B cell (primary cell): Measurements from ENCODE around the gene ARAP2. TPM values are rescaled to one million over a fixed set of nuclear protein-coding genes. Genes with fewer than 3 reads are reported as not detected.

ENCODE experiments used
- ATAC-seq: fragments of 200-7000 bp; cut with Tn5 transposase; one replicate; pipeline ENCODE4 v1.10.0; 2021; ENCODE audit warnings: low read depth, mild to moderate bottlenecking, moderate number of reproducible peaks, moderate library complexity
- CTCF ChIA-PET: fragments of 350-600 bp; sonication (Branson Sonifier 250); formaldehyde crosslinking; loops from one replicate; lab custom pipeline; 2021; ENCODE audit warnings: antibody characterized with exemption, inconsistent platforms; lab: Charles Lee
- POLR2A ChIA-PET: fragments of 350-600 bp; sonication (Branson Sonifier 250); formaldehyde crosslinking; loops from one replicate; lab custom pipeline; 2021; ENCODE audit warnings: antibody characterized with exemption; lab: Charles Lee
- DNase-seq: peaks from one replicate; pipeline ENCODE4 v3.0.0; 2013
- H2AFZ ChIP-seq: 2 replicates; pipeline ENCODE4 v1.6.1; 2012; ENCODE audit warnings: mild to moderate bottlenecking, low read depth, low read length; ENCODE audit not compliant: insufficient read depth, poor library complexity, severe bottlenecking
- H3K27ac ChIP-seq, 2 donors: 1 replicate in 1 of 2; 2 replicates in 1 of 2; pipeline ENCODE4 v1.5.1; 2012 to 2013; ENCODE audit warnings: low read length in 2 of 2, mild to moderate bottlenecking in 2 of 2, moderate library complexity in 1 of 2
- H3K27me3 ChIP-seq, 4 experiments: fragments of 200-600 bp in 1 of 4; sonication (generic) in 1 of 4; replicated peaks in 1 of 4; 1 replicate in 2 of 4; 2 replicates in 2 of 4; pipeline versions ENCODE4 v1.6.1 to v1.7.0; 2013 to 2016; ENCODE audit warnings: low read length in 3 of 4, mild to moderate bottlenecking in 2 of 4, mixed read lengths in 1 of 4, moderate library complexity in 1 of 4; ENCODE audit not compliant: insufficient read depth in 4 of 4, control insufficient read depth in 3 of 4; ENCODE audit errors: control extremely low read depth in 1 of 4
- H3K36me3 ChIP-seq, 2 experiments: replicated peaks in 1 of 2; 1 replicate in 1 of 2; 2 replicates in 1 of 2; pipeline versions ENCODE4 v1.6.1 to v1.7.1; 2013; ENCODE audit warnings: low read length in 1 of 2; ENCODE audit not compliant: insufficient read depth in 2 of 2, control insufficient read depth in 1 of 2; ENCODE audit errors: control extremely low read depth in 1 of 2, extremely low read depth in 1 of 2
- H3K4me1 ChIP-seq, 2 donors: fragments of 200-600 bp in 1 of 2; sonication (generic) in 1 of 2; 1 replicate in 1 of 2; 2 replicates in 1 of 2; pipeline versions ENCODE4 v1.5.1 to v1.6.1; 2013 to 2017; ENCODE audit warnings: low read length in 2 of 2; ENCODE audit not compliant: control insufficient read depth in 2 of 2, insufficient read depth in 2 of 2
- H3K4me2 ChIP-seq: replicated peaks from 2 replicates; pipeline ENCODE3; 2012; ENCODE audit warnings: mild to moderate bottlenecking, low read depth, low read length; ENCODE audit not compliant: poor library complexity, severe bottlenecking
- H3K4me3 ChIP-seq, 5 experiments: fragments of 200-600 bp in 1 of 5; sonication (generic) in 1 of 5; 1 replicate in 3 of 5; 2 replicates in 2 of 5; pipeline versions ENCODE4 v1.5.1 to v1.7.0; 2011 to 2016; ENCODE audit warnings: low read length in 4 of 5, mild to moderate bottlenecking in 4 of 5, low read depth in 2 of 5, control low read depth in 1 of 5, moderate library complexity in 1 of 5; ENCODE audit not compliant: insufficient read depth in 1 of 5; ENCODE audit errors: control extremely low read depth in 1 of 5, extremely low read depth in 1 of 5
- H3K79me2 ChIP-seq: fragments of 200-600 bp; sonication (generic); one replicate; pipeline ENCODE4 v1.6.0; 2016; ENCODE audit warnings: low read length; ENCODE audit not compliant: control insufficient read depth, insufficient read depth
- H3K9ac ChIP-seq: fragments of 200-600 bp; sonication (generic); 2 replicates; pipeline ENCODE4 v1.6.1; 2017; ENCODE audit warnings: mild to moderate bottlenecking, low read length, moderate library complexity
- H3K9me3 ChIP-seq, 3 donors: one replicate each; pipeline versions ENCODE4 v1.6.1 to v1.7.1; 2013; ENCODE audit warnings: low read length in 2 of 3; ENCODE audit not compliant: control insufficient read depth in 2 of 3, insufficient read depth in 1 of 3; ENCODE audit errors: control extremely low read depth in 1 of 3
- H4K20me1 ChIP-seq: 2 replicates; pipeline ENCODE4 v1.6.0; 2012; ENCODE audit warnings: mild to moderate bottlenecking, low read length; ENCODE audit not compliant: insufficient read depth, control insufficient read depth, poor library complexity, severe bottlenecking
- H3K27ac Mint-ChIP-seq: one replicate; pipeline ENCODE4 v1.8.0; 2021; ENCODE audit warnings: mixed read lengths
- H3K27me3 Mint-ChIP-seq: one replicate; pipeline ENCODE4 v1.8.0; 2021; ENCODE audit warnings: mixed read lengths
- H3K4me1 Mint-ChIP-seq: one replicate; pipeline ENCODE4 v1.8.0; 2021; ENCODE audit warnings: mixed read lengths
- H3K4me3 Mint-ChIP-seq: one replicate; pipeline ENCODE4 v1.8.0; 2021; ENCODE audit warnings: mixed read lengths
- H3K9me3 Mint-ChIP-seq: one replicate; pipeline ENCODE4 v1.8.0; 2022; ENCODE audit warnings: mixed read lengths; ENCODE audit not compliant: insufficient read depth
- CTCF ChIP-seq: fragments of 200-600 bp; IDR thresholded peaks from one replicate; pipeline ENCODE4 v1.8.0; 2022; ENCODE audit warnings: antibody characterized with exemption, mild to moderate bottlenecking
- EZH2 ChIP-seq: IDR thresholded peaks from 2 replicates; pipeline ENCODE4 v1.6.1; 2012; ENCODE audit warnings: borderline replicate concordance, low read depth, mild to moderate bottlenecking, moderate library complexity, low read length; ENCODE audit not compliant: insufficient read depth, poor library complexity, severe bottlenecking
- WGBS: methylation state at CpG from one replicate; pipeline ENCODE4 v1.1.5; 2013; ENCODE audit warnings: missing lambda C conversion rate; ENCODE audit not compliant: insufficient coverage; 5-methylcytosine and 5-hydroxymethylcytosine counted together
- intact Hi-C: fragments of 100-400 bp; cut with micrococcal nuclease; formaldehyde crosslinking; loops from one replicate; pipeline ENCODE4 v1.10.0; 2022
- polyA plus RNA-seq: library from polyadenylated mRNA; depleted of rRNA; stranded (reverse); fragments of >200 nt; gene quantifications from 2 replicates; pipeline ENCODE4 v1.2.3, GENCODE V29; 2012
- total RNA-seq, 2 donors: library from RNA; stranded (reverse); fragments of 120-200 nt in 1 of 2; gene quantifications; 1 replicate in 1 of 2; 2 replicates in 1 of 2; pipeline versions ENCODE4 v1.2.3 to v1.2.4, GENCODE V29; 2013 to 2022

The ARAP2 gene
- total and polyA plus RNA-seq, 2 donors (not counting 1 experiment from before 2014, with no cell fraction given): 13.2 to 88.0 TPM

GRCh38 chr4:36051634-36052033 is 192.7 kb downstream of the ARAP2 start:
- CTCF ChIA-PET: no interaction called here
- Mint-ChIP-seq H3K9me3 (no peaks in the 10 kb centered on the region), H3K4me3 (no peak overlapping the region), H3K4me1 (no peaks in the 10 kb centered on the region), H3K27ac (no peak overlapping the region), H3K27me3 (no peaks in the 10 kb centered on the region)
- Histone ChIP-seq H3K9me3 (no peaks in the 10 kb centered on the region), H3K27me3 (no peaks in the 10 kb centered on the region), H2AFZ (no peak overlapping the region), H3K27ac (no peak overlapping the region), H3K4me3 (no peak overlapping the region), H3K79me2 (no peaks in the 10 kb centered on the region), H3K4me1 (no peaks in the 10 kb centered on the region), H4K20me1 (no peaks in the 10 kb centered on the region), H3K36me3 (no peaks in the 10 kb centered on the region), H3K4me2 (no peak overlapping the region), H3K9ac (no peak overlapping the region)
- DNase-seq: no peak
- TF ChIP-seq EZH2 (no peak), CTCF (no peak)
- WGBS: no CpG with 5 or more reads among the region's 4 CpGs
- ATAC-seq: no peak
- intact Hi-C loops: no loop called here
- POLR2A ChIA-PET: no interaction called here

DNA sequence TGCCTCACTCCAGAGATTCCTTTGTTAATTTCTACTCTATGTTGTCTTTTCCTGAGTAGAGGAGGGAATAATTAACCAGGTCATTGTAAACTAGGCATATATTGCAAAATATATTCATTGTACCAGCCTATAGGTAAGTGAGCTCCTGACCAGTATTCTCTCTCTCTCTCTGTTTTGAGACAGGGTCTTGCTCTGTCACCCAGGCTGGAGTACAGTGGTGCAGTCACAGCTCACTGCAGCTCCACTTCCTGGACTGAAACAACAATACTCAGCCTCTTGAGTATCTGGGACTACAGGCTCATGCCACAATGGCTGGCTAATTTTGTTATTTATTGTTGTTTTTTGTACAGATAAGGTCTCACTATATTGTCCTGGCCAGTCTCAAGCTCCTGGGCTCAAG is 198.3 kb downstream of the ARAP2 start:
- Histone ChIP-seq H3K36me3 (no peaks in the 10 kb centered on the region), H3K4me2 (no peak overlapping the region), H3K27me3 (no peaks in the 10 kb centered on the region), H4K20me1 (no peaks in the 10 kb centered on the region), H3K4me1 (no peaks in the 10 kb centered on the region), H3K4me3 (no peak overlapping the region), H3K27ac (no peak overlapping the region), H3K79me2 (no peaks in the 10 kb centered on the region), H3K9me3 (no peaks in the 10 kb centered on the region), H3K9ac (no peak overlapping the region), H2AFZ (no peak overlapping the region)
- H3K27me3 Mint-ChIP-seq: no peaks in the 10 kb centered on the region
- no peaks in the 10 kb centered on the region for H3K4me1 Mint-ChIP-seq
- no peak overlapping the region for H3K27ac Mint-ChIP-seq
- ChIA-PET CTCF (no interaction called here), POLR2A (no interaction called here)
- ATAC-seq (no peak), DNase-seq (no peak)
- no peak for TF ChIP-seq CTCF
- no peak for TF ChIP-seq EZH2
- intact Hi-C loops: no loop called here
- no peak overlapping the region for H3K4me3 Mint-ChIP-seq
- no peaks in the 10 kb centered on the region for H3K9me3 Mint-ChIP-seq
